Body of pancreas (tissue), 4 donors: Measurements from ENCODE around the gene GJA3. TPM values are rescaled to one million over a fixed set of nuclear protein-coding genes. Genes with fewer than 3 reads are reported as not detected.

Source experiments
- ATAC-seq: fragments of 150-250 bp; one replicate; pipeline ENCODE4 v1.9.1; 2016
- DNase-seq, 4 donors: peaks; one replicate each; pipeline ENCODE4 v3.0.0-alpha.2; 2019
- H3K27ac ChIP-seq, 4 donors: fragments of 200-600 bp; sonication (generic); 1 replicate in 3 of 4; 2 replicates in 1 of 4; pipeline versions ENCODE4 v1.5.1 to v1.6.1; 2016 to 2019; ENCODE audit warnings: mild to moderate bottlenecking in 1 of 4, mixed read lengths in 1 of 4, moderate library complexity in 1 of 4
- H3K27me3 ChIP-seq, 2 donors: fragments of 200-600 bp; sonication (generic); one replicate each; pipeline ENCODE4 v1.6.0; 2016; ENCODE audit warnings: mild to moderate bottlenecking in 1 of 2
- H3K36me3 ChIP-seq, 2 donors: fragments of 200-600 bp; sonication (generic); replicated peaks in 1 of 2; 2 replicates each; pipeline ENCODE4 v1.5.1; 2016; ENCODE audit warnings: low read depth in 2 of 2; ENCODE audit not compliant: insufficient read depth in 1 of 2
- H3K4me1 ChIP-seq: fragments of 200-600 bp; sonication (generic); one replicate; pipeline ENCODE4 v1.6.0; 2016
- H3K4me3 ChIP-seq, 2 donors: fragments of 200-600 bp; sonication (generic); 1 replicate in 1 of 2; 2 replicates in 1 of 2; pipeline ENCODE4 v1.5.1; 2016 to 2019
- H3K9me3 ChIP-seq, 3 donors: fragments of 200-600 bp; sonication (generic); 1 replicate in 2 of 3; 2 replicates in 1 of 3; pipeline ENCODE4 v1.5.1; 2016
- CTCF ChIP-seq, 7 experiments: fragments of 450-650 bp in 4 of 7; fragments of 200-600 bp in 3 of 7; sonication (generic) in 3 of 7; IDR thresholded peaks; one replicate each; pipeline ENCODE4 v1.5.1; 2016 to 2019; ENCODE audit warnings: antibody characterized with exemption in 7 of 7
- POLR2A ChIP-seq, 3 donors: fragments of 450-650 bp; IDR thresholded peaks; one replicate each; pipeline ENCODE4 v1.6.1; 2016; ENCODE audit warnings: antibody characterized with exemption in 3 of 3, mild to moderate bottlenecking in 2 of 3
- WGBS, 2 donors: methylation state at CpG; one replicate each; pipeline ENCODE4 v1.1.5; 2017; 5-methylcytosine and 5-hydroxymethylcytosine counted together
- intact Hi-C: fragments of 100-400 bp; cut with DNase I; formaldehyde crosslinking; loops from one replicate; pipeline ENCODE4 v1.15.1; 2023
- total RNA-seq, 2 donors: library from RNA; depleted of rRNA; stranded (reverse); fragments of >200 nt; gene quantifications; one replicate each; pipeline ENCODE4 v1.1.0, GENCODE V29; 2016

Gene GJA3
- total RNA-seq, 2 donors from 2014 or later = not detected

- H3K27me3 ChIP-seq = no peaks in the 10 kb centered on the region
- intact Hi-C loops = no loop called here
Observed at GRCh38 chr13:20114066-20114610, 46.7 kb downstream of the GJA3 start.

GRCh38 chr13:20109037-20109436, 51.8 kb downstream of the GJA3 start:
- no peak for ATAC-seq
- Histone ChIP-seq H3K27me3 (no peaks in the 10 kb centered on the region), H3K4me3 (no peak overlapping the region), H3K4me1 (peaks cover 9% of the 10 kb centered on the region), H3K36me3 (no peaks in the 10 kb centered on the region), H3K9me3 (no peaks in the 10 kb centered on the region), H3K27ac (no peak overlapping the region)
- WGBS, 2 donors = 82 to 92% methylated on average over 2 of the region's 2 CpGs
- no peak for DNase-seq
- TF ChIP-seq POLR2A (IDR thresholded peaks at IDR 0.05) (no peak), CTCF (IDR thresholded peaks at IDR 0.05) (no peak)
- intact Hi-C loops = no loop called here

More at GRCh38 chr13:20114066-20114610, 46.7 kb downstream of the GJA3 start:
- Histone ChIP-seq H3K9me3 (no peaks in the 10 kb centered on the region), H3K4me3 (no peak overlapping the region), H3K36me3 (no peaks in the 10 kb centered on the region), H3K27ac (no peak overlapping the region), H3K4me1 (peaks cover 8% of the 10 kb centered on the region)
- 64 to 76% methylated on average over 10 of the region's 10 CpGs for WGBS, 2 donors
- ATAC-seq (no peak), DNase-seq (no peak)
- TF ChIP-seq POLR2A (IDR thresholded peaks at IDR 0.05) (no peak), CTCF (IDR thresholded peaks at IDR 0.05) (no peak)

- intact Hi-C loops = no loop called here
Observed at GRCh38 chr13:20106742-20107141, 54.1 kb downstream of the GJA3 start.

GRCh38 chr13:20105161-20105689, 55.6 kb downstream of the GJA3 start:
- no peak overlapping the region for H3K4me3 ChIP-seq
- H3K9me3 ChIP-seq = no peaks in the 10 kb centered on the region
- no peaks in the 10 kb centered on the region for H3K27me3 ChIP-seq
- H3K4me1 ChIP-seq = peaks cover 9% of the 10 kb centered on the region
- ATAC-seq (no peak), DNase-seq (no peak)
- no peak overlapping the region for H3K27ac ChIP-seq
- WGBS, 2 donors = 79 to 81% methylated on average over 13 of the region's 13 CpGs
- H3K36me3 ChIP-seq = no peaks in the 10 kb centered on the region
- TF ChIP-seq POLR2A (IDR thresholded peaks at IDR 0.05) (no peak), CTCF (IDR thresholded peaks at IDR 0.05) (no peak)
- intact Hi-C loops = no loop called here

More at GRCh38 chr13:20106742-20107141, 54.1 kb downstream of the GJA3 start:
- DNase-seq = no peak
- peak; percentile 42 for ATAC-seq
- Histone ChIP-seq H3K36me3 (no peaks in the 10 kb centered on the region), H3K27me3 (no peaks in the 10 kb centered on the region), H3K4me1 (peaks cover 9% of the 10 kb centered on the region), H3K9me3 (no peaks in the 10 kb centered on the region), H3K4me3 (no peak overlapping the region), H3K27ac (no peak overlapping the region)
- TF ChIP-seq CTCF (IDR thresholded peaks at IDR 0.05) (no peak), POLR2A (IDR thresholded peaks at IDR 0.05) (no peak)
- WGBS, 2 donors = 2 to 9% methylated on average over 4 of the region's 4 CpGs
